ENCODE measurements around the gene FAM186B. TPM values are rescaled to one million over a fixed set of nuclear protein-coding genes. Genes with fewer than 3 reads are reported as not detected.

FAM186B gene
- total and polyA plus RNA-seq, 12 donors, result 0.04 to 1.5 (median 0.66) TPM

- no peak for TF ChIP-seq CTCF (IDR thresholded peaks at IDR 0.05)
- Histone ChIP-seq H3K4me3 (no peak overlapping the region), H3K4me1 (peaks cover 19 to 71% (median 50%) of the 10 kb centered on the region in 9 donors), H3K9me3 (no peaks in the 10 kb centered on the region), H3K36me3 (peaks cover 0 to 100% (median 62%) of the 10 kb centered on the region in 9 donors), H3K27me3 (no peaks in the 10 kb centered on the region), H3K27ac (peak overlapping the region in 9 of 10 donors; percentile 66 to 90 (median 78))
- DNase-seq (peak in 1 of 2 donors; percentile 54), ATAC-seq (peak in 7 of 8 donors; percentile 30 to 56 (median 47))
- WGBS, 2 donors, result 56 to 60% methylated on average over 12 of the region's 12 CpGs
- intact Hi-C loops (cut with DNase I), result loop anchor here in 2 of 10 donors (10.0 kb wide), 2 partner anchors 178 to 188 kb away; partner anchors contain the start of gene NCKAP5L (in 1 of the 2)
Observed at GRCh38 chr12:49646871-49647654, 41.6 kb upstream of the FAM186B start.

GRCh38 chr12:49646331-49646830, 40.9 kb upstream of the FAM186B start:
- Histone ChIP-seq H3K36me3 (peaks cover 0 to 99% (median 56%) of the 10 kb centered on the region in 9 donors), H3K9me3 (no peaks in the 10 kb centered on the region), H3K4me1 (peaks cover 19 to 71% (median 50%) of the 10 kb centered on the region in 9 donors), H3K4me3 (no peak overlapping the region), H3K27me3 (no peaks in the 10 kb centered on the region), H3K27ac (peak overlapping the region in 8 of 10 donors; percentile 66 to 90 (median 80))
- intact Hi-C loops (cut with DNase I), result loop anchor here in 2 of 10 donors (10.0 kb wide), 2 partner anchors 178 to 188 kb away; partner anchors contain the start of gene NCKAP5L (in 1 of the 2)
- ATAC-seq (no peak), DNase-seq (no peak)
- 94% methylated on average over 7 of the region's 7 CpGs for WGBS, 2 donors
- no peak for TF ChIP-seq CTCF (IDR thresholded peaks at IDR 0.05)

GRCh38 chr12:49645146-49646039, 40.0 kb upstream of the FAM186B start:
- no peaks in the 10 kb centered on the region for H3K9me3 ChIP-seq
- no peak overlapping the region for H3K4me3 ChIP-seq
- peak in 2 of 8 donors; percentile 6 for ATAC-seq
- 84 to 86% methylated on average over 6 of the region's 6 CpGs for WGBS, 2 donors
- peaks cover 0 to 99% (median 47%) of the 10 kb centered on the region in 9 donors for H3K36me3 ChIP-seq
- intact Hi-C loops (cut with DNase I), result loop anchor here in 2 of 10 donors (2.0 to 10.0 kb wide), 3 partner anchors 61 to 189 kb away; partner anchors contain the start of genes FMNL3 (in 1 of the 2) and NCKAP5L (in 1 of the 2)
- TF ChIP-seq CTCF (IDR thresholded peaks at IDR 0.05), result no peak
- no peak for DNase-seq
- peaks cover 19 to 66% (median 50%) of the 10 kb centered on the region in 9 donors for H3K4me1 ChIP-seq
- no peaks in the 10 kb centered on the region for H3K27me3 ChIP-seq
- H3K27ac ChIP-seq, result peak overlapping the region in 6 of 10 donors; percentile 40 to 90 (median 77)

All from heart right ventricle (tissue), 16 donors.